AG09319 (cell line): Measurements from ENCODE around the gene SLC12A5.

Experiments
- DNase-seq: peaks from one replicate; pipeline ENCODE4 v3.0.0-alpha.2; 2010; ENCODE audit warnings: low read depth; ENCODE audit errors: extremely low read depth
- TF ChIP-seq, protein P1 (sequence below): IDR thresholded peaks from 2 replicates; pipeline ENCODE4 v1.5.1; 2011; ENCODE audit warnings: low read depth, mild to moderate bottlenecking, inconsistent platforms, low read length, moderate library complexity

SLC12A5 gene

DNA sequence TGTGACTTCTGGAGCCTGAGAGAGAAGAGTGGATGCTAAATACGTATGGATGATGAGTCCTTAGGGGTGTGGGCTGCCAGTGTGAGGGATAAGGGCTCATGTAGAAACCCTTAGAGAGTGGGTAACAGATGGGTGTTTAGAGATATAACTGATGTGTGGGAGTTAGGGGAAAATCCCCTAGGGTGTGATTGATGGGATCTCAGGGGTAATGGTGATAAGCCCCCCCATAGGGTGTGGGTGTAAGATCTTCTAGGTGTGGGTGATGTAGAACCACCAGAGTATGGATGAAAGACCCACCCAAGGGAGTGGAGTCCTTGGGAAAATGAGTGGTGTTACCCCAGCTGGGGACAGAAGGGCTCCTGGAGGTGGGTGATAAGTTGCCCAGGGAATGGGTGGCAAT lies 26.3 kb downstream of the SLC12A5 start:
- DNase-seq: no peak
- TF ChIP-seq, protein P1, sequence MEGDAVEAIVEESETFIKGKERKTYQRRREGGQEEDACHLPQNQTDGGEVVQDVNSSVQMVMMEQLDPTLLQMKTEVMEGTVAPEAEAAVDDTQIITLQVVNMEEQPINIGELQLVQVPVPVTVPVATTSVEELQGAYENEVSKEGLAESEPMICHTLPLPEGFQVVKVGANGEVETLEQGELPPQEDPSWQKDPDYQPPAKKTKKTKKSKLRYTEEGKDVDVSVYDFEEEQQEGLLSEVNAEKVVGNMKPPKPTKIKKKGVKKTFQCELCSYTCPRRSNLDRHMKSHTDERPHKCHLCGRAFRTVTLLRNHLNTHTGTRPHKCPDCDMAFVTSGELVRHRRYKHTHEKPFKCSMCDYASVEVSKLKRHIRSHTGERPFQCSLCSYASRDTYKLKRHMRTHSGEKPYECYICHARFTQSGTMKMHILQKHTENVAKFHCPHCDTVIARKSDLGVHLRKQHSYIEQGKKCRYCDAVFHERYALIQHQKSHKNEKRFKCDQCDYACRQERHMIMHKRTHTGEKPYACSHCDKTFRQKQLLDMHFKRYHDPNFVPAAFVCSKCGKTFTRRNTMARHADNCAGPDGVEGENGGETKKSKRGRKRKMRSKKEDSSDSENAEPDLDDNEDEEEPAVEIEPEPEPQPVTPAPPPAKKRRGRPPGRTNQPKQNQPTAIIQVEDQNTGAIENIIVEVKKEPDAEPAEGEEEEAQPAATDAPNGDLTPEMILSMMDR: no peak

DNA sequence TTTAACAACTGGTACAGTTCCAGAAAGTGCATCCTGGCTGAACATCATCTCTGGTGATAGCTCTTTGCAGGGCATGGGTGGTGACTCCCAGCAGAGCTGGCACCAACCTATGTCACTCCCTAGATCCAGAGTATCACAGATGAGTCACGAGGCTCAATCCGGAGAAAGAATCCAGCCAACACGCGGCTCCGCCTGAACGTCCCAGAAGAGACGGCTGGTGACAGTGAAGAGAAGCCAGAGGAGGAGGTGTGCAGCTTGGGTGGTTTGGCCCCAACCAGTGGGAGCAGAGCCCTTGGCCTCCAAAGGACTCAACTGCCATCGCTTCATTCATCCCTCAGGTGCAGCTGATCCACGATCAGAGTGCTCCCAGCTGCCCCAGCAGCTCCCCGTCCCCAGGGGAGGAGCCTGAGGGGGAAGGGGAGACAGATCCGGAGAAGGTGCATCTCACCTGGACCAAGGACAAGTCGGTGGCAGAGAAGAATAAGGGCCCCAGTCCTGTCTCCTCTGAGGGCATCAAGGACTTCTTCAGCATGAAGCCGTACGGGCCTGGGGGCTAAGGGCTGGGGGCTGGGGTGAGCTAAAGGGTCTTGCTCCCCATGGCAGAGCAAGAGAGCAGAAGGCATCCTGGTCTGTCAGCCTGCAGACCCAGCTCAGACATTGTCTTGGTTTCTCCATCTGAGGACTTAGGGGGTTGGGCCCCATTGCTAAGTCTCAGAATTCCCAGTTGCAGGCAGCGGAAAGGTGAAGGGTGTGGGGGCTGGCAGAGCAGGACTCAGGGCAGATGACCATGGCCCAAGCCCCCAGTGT lies 27.2 kb downstream of the SLC12A5 start:
- TF ChIP-seq, protein P1: no peak
- DNase-seq: no peak

DNA sequence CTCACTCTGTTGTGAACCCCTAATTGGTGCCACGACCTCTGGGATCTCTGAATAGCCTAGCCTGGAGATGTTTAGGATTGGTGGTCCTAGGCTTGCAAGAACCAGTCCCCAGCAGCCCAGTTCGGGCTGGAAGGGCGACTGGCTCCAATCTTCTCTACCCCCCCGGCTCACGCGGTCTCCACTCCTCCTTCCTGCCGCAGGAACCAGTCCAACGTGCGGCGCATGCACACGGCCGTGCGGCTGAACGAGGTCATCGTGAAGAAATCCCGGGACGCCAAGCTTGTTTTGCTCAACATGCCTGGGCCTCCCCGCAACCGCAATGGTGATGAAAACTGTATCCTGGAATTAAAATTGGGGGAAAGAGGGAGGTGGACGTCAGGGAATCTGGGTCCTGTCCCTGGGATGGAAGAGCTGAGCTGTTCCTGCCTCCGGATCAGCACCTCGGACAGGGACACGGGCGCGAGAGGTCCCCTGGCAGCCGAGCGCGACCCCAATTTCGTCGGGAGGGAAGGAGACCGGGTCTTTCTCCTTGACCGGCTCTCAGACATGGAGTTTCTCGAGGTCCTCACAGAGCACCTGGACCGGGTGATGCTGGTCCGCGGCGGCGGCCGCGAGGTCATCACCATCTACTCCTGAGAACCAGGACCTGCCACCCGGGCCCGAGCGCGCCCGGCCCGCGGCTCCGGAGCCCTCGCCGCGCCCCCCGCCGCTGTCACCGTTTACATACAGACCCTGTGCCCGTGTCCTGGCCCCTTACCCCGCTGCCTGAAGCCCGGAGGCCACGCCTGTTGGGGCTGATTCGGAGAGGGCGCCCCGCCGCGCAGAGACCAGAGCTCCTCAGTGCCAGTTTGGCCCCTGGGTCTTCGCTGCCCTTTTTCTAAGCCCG lies 28.2 kb downstream of the SLC12A5 start:
- DNase-seq: no peak
- TF ChIP-seq, protein P1: no peak

DNA sequence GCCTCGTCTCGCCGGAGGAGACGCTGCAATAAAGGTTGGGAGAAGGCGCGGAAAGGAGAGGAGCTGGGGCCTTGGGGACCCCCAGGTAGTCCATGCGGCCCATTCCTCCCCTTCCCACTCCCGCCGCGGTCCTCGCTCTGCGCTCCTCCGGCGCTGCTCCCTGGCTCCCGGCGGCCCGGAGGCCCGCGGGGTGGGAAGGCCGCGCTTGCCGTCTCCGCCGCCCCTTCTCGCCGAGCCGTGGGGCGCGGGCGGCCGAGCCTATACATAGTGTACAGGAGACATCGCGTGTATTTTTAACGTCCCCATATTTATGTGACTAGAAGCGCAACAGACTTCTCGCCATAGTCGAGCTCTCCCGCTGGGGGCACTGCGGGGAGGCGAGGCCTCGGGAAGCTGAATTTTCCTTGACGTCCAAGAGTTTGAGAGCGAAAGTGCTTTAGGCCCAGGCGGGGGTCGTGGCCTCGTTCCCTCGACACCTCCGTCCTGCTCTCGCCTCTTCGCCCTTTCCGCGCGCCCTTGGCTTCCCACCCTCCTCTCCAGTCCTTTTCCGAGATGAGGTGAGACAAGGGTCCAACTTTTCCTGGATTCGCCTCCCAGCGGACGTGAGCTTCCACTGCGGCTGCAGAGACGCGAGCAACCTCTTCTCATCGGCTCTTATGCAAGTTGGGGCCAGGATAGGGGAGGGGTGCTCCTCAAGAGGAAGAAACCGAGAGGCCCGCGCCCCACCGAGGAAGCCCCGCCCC lies 29.0 kb downstream of the SLC12A5 start:
- TF ChIP-seq, protein P1: peak; percentile 35
- DNase-seq: no peak

DNA sequence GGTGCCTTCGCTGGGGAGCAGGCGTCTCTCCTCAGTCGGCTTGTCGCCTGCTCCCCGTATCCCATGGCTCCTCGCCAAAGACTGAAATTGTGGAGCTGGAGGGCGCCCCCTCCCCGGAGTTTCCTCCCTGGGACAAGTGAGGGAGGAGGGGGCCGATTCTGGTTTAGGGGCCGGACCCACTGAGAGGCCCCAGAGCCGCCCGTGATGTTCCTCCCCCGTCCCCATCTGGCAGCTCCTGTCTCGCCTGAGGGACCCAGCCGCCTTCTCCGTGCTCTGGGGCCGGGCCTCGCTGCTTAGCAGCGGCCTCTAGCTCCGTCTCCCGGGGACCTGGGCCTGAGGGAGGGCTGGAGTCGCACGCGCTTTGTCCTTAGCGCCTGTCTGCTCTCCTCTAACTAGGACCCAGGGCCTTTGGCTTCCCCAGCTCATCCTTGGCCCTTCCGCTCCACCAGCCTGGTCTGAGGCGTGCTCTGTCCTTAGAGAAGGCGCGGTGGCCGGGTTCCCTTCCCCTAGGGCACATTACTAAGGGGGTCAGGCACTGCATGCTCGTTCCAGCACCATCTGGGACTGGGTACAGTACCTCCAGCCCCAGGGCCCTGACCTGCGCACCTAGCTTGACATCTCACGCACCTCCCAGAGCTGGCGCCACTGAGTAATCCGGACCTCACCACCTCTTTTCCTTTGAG lies 29.7 kb downstream of the SLC12A5 start:
- TF ChIP-seq, protein P1: no peak
- DNase-seq: no peak

DNA sequence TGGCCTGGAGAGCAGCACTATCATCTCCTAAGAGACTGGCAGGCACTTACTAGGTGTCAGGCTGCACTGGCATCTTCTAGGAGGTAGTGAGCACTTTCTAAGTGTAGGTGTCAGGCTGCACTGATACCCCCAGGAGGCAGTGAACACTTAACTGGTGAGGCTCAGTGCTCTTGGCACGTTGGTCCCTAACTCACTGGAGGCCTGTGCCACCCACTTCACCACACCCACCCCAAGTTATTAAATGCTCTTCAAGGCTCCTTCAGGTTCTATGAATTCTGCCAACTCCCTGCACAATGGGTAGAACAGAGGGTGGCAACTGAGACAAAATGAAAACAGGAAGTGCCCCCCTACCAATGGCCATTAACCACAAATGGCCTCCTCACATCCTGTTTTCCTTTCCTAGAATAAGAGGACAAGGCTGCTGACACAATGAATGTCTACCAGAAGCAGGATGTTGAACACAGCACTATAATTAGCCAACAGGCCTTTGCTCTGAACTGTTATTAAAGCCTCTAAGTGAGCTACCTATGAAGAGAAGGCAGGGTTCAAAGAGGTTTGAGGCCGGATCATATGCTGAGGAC lies 31.4 kb downstream of the SLC12A5 start:
- TF ChIP-seq, protein P1: no peak
- no peak for DNase-seq
